ENCODE data around the gene STARD7. TPM values are rescaled to one million over a fixed set of nuclear protein-coding genes. Genes with fewer than 3 reads are reported as not detected.

Gene STARD7, protein sequence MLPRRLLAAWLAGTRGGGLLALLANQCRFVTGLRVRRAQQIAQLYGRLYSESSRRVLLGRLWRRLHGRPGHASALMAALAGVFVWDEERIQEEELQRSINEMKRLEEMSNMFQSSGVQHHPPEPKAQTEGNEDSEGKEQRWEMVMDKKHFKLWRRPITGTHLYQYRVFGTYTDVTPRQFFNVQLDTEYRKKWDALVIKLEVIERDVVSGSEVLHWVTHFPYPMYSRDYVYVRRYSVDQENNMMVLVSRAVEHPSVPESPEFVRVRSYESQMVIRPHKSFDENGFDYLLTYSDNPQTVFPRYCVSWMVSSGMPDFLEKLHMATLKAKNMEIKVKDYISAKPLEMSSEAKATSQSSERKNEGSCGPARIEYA
- 100 to 1,000 TPM; 105 to 112 TPM for total RNA-seq

DNA sequence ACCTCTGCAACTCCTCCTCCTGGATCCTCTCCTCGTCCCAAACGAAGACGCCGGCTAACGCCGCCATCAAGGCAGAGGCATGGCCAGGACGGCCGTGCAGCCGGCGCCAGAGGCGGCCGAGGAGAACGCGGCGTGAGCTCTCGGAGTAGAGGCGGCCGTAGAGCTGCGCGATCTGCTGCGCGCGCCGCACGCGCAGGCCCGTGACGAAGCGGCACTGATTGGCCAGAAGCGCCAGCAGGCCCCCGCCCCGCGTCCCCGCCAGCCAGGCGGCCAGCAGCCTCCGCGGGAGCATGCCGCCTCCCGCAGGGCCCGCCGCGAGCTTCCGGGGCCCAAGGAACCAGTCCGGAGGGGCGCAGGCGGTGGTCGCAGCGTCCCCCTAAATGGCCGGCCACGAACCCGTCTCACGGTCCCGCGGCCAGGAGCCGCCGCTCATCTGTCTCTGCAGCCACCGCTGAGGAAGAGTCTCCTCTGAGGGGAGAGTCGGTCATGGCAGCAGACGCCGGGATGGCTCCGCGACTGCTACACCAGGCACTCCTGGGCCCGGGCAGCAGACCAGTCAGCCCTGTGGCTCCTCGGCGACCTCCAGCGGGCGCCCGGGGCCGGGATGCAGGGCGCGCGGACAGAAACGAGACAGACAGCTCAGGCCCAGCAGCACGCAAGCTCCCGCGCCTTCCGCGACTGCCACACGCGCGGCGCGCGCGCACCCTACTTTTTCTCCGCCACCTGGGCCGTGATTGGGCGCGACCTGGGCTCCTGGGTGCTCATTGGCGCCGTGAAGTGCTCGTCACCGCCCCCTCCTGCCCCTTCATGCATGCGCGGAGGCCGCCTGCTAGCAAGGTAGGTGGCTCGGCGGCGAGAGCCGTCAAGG lies at the start of gene STARD7:
STARD7 (minus strand) TSS at position 685 of the 868 bp plus-strand sequence; CDS start at position 292, 393 bp downstream.

DNA sequence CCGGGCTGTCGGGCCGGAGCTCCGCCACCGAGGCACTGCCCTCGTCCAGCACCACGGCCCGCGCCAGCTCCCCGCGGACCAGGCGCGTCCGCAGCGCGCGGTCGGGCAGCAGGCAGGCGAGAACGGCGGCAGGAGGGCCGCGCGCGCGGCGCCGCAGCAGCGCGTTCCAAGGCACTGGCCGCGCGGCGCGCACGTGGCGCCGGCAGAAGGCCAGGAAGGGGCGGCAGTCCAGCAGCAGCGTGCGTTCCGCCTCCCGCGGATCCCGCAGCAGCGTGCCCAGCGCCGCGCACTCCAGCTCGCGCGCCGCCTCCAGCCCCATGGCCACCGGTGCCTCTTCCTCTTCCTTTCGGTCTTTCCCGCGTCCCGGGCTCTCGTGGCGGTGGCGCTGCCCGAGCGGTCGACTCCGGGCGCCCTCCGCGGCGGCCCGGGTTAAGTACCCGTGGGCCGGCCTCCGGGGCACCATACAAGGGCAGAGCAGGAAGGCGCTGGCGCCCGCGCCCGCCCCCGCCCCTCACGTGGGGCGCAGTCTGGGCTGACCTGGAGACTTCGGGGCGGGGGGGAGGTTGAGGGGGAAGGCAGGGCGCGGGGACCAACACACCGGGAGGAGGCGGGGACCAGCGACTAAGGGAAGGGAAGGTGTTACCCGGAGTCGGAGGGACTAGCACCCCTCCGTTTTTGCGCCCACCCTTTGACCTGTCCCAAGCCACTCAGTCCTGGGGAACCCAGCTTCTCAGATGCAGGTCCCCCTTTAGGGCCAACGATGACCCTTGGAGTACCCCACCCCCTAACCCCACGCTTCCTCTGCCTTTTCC lies 63.4 kb downstream of the STARD7 start, which contains the start of gene DUSP2:
DUSP2 (minus strand) TSS at position 405 of the 812 bp plus-strand sequence; CDS start at position 319, 86 bp downstream.

DNA sequence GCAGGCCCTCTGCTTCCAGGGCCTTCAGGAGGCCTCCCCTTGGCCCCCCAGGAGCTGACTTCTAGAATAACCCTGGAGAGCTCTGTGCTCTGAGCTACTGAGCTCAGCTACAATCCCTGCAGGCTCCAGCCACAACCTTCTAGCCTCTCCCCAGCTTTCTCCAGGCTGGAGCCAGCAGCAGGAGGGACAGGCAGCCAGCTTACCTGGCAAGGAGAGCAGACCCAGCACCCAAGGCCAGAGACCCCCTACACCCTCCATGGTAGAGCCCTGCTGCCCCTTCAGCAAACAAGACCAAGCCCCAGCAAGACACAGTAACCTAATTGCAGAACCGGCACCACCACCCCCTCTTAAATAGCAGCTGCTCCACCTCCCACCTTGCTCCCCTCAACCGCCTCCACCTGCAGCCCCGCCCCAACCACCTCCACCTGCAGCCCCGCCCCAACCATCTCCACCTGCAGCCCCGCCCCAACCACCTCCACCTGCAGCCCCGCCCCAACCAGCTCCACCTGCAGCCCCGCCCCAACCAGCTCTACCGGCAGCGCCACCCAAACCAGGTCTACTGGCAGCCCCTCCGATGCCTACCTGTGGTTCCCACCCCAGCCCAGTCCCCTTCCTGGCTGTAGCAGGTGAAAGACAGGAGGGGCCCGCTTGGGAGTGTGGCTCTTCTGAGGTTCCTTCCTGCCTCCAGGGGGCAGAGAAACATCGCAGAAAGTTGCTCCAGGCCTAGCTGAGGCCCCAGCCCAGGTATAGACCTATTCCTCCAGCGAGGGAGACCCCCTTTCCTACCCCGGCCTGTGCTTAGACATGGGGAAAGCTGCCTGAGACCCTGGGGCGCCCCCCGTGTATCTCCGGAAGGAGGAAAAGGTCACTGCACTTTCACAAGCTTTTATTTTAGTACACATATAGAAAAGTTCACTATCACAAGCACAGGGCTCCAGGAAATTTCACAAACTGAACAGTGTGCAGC lies 70.2 kb downstream of the STARD7 start, which contains the start of gene ASTL:
ASTL (minus strand) TSS at position 324 of the 967 bp plus-strand sequence; CDS start at position 258, 66 bp downstream.

Other genes starting within 250 kb of the STARD7 start
- gene ANKRD36C, start 217.0 kb downstream of the STARD7 start, total RNA-seq = 10 to 100 TPM; 67.8 to 75.3 TPM
- gene GPAT2, start 173.9 kb downstream of the STARD7 start, total RNA-seq = 1 to 10 TPM; 5.2 to 5.5 TPM
- under 1 TPM; 0.10 to 0.13 TPM for gene ADRA2B, start 92.3 kb downstream of the STARD7 start, total RNA-seq
- gene ASTL, start 70.3 kb downstream of the STARD7 start, total RNA-seq = under 1 TPM; 0.41 to 0.48 TPM
- gene DUSP2, start 63.4 kb downstream of the STARD7 start, total RNA-seq = 10 to 100 TPM; 21.3 to 22.0 TPM
- gene TMEM127, start 57.2 kb upstream of the STARD7 start, total RNA-seq = 10 to 100 TPM; 34.0 to 34.4 TPM
- 10 to 100 TPM; 58.7 to 61.4 TPM for gene CIAO1, start 57.4 kb upstream of the STARD7 start, total RNA-seq
- gene SNRNP200, start 96.7 kb upstream of the STARD7 start, total RNA-seq = 100 to 1,000 TPM; 144 to 155 TPM
- gene ITPRIPL1, start 116.5 kb upstream of the STARD7 start, total RNA-seq = 10 to 100 TPM; 27.9 to 28.9 TPM
- 10 to 100 TPM; 50.3 to 55.3 TPM for gene NCAPH, start 126.9 kb upstream of the STARD7 start, total RNA-seq